ENCODE results near the gene TSPAN15. TPM values are rescaled to one million over a fixed set of nuclear protein-coding genes. Genes with fewer than 3 reads are reported as not detected.

Gene TSPAN15
- total and polyA plus RNA-seq, 2 of the 4 experiments (the other 2 are of a cell fraction), result 0.48 TPM; not detected in 1

DNA sequence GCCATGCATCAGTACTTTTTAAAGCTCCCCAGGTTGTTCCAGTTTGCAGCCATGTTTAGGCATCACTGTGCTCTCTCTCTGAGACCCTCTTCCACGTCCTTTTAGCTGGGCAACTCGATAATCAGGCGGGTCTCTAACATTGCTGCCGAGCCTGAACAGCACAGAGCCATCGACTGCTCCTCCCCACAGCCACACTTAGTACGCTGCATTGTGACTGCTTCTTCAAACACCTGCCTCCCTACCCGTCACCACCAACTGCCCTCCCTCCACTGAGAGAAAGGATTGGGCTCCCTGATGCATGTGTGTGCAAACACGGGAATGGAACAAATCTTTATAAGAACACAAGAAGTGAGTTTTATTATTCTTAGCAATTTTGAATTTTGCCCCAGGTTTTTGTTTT, 23.1 kb upstream of the TSPAN15 start:
- H3K14ac ChIP-seq (replicated peaks; ENCODE audit: low read depth, low read length), result no peak overlapping the region
- no peak overlapping the region for H2BK120ac ChIP-seq (ENCODE audit: low read depth, low read length)
- H3K9ac ChIP-seq (ENCODE audit: low read depth, low read length), result no peak overlapping the region
- in situ Hi-C loops (cut with MboI; ENCODE audit: low sequenced_read_pairs), result loop anchor here (5.0 to 10.0 kb wide), 2 partner anchors 74 to 207 kb away; partner anchors contain the start of gene FAM241B
- no peak overlapping the region for H2BK5ac ChIP-seq (ENCODE audit: low read depth, low read length, poor library complexity, severe bottlenecking)
- no peak overlapping the region for H3K56ac ChIP-seq (ENCODE audit: extremely low read depth, insufficient read depth, low read length)
- POLR2A ChIA-PET (ENCODE audit: unreplicated experiment), result no interaction called here
- H4K91ac ChIP-seq (ENCODE audit: insufficient read depth, low read depth, low read length), result no peak overlapping the region
- no peaks in the 10 kb centered on the region for H3K9me3 ChIP-seq (ENCODE audit: control insufficient read depth, insufficient read depth, low read length)
- H3K27me3 ChIP-seq (ENCODE audit: control insufficient read depth, insufficient read depth, low read length), result peaks cover 27% of the 10 kb centered on the region
- no peak overlapping the region for H3K23ac ChIP-seq (ENCODE audit: low read depth, low read length)
- H3K27ac ChIP-seq (ENCODE audit: insufficient read depth, low read length), result no peak overlapping the region
- no peaks in the 10 kb centered on the region for H3K9me1 ChIP-seq (ENCODE audit: insufficient read depth, low read length)
- H3K4ac ChIP-seq (ENCODE audit: low read depth, low read length), result no peak overlapping the region
- no peak overlapping the region for H3K4me3 ChIP-seq (ENCODE audit: insufficient read depth, low read depth, low read length)
- H2BK15ac ChIP-seq (ENCODE audit: low read depth, low read length), result no peak overlapping the region
- no peak overlapping the region for H3K4me2 ChIP-seq (ENCODE audit: low read depth, low read length)
- CTCF ChIA-PET, result interaction anchor here (0.7 to 1.3 kb wide), 2 partner anchors 21 to 23 kb away, joined by 4 to 6 read pairs; no protein-coding TSS in a partner anchor
- H3K4me1 ChIP-seq (ENCODE audit: control insufficient read depth, insufficient read depth, low read length), result no peaks in the 10 kb centered on the region
- no peak for ATAC-seq (ENCODE audit: low read depth)
- no peak for TF ChIP-seq CHD1 (IDR thresholded peaks at IDR 0.05; ENCODE audit: low read depth, low read length)
- no peak for TF ChIP-seq MXI1 (IDR thresholded peaks at IDR 0.05; ENCODE audit: borderline replicate concordance, low read depth, low read length)
- no peak for TF ChIP-seq MAFK (IDR thresholded peaks at IDR 0.05; ENCODE audit: low read depth, low read length)
- no peak for TF ChIP-seq POLR2A (IDR thresholded peaks at IDR 0.05; ENCODE audit: low read depth, low read length)
- TF ChIP-seq BHLHE40 (IDR thresholded peaks at IDR 0.05; ENCODE audit: low read depth, low read length), result no peak
- TF ChIP-seq NFE2L2 (IDR thresholded peaks at IDR 0.05; ENCODE audit: low read depth, low read length), result no peak
- no peak for TF ChIP-seq RFX5 (IDR thresholded peaks at IDR 0.05; ENCODE audit: low read depth, low read length)
- TF ChIP-seq RCOR1 (IDR thresholded peaks at IDR 0.05; ENCODE audit: insufficient replicate concordance, low read length), result no peak
- TF ChIP-seq MAZ (IDR thresholded peaks at IDR 0.05; ENCODE audit: borderline replicate concordance, low read depth, low read length), result no peak
- TF ChIP-seq, protein P1, sequence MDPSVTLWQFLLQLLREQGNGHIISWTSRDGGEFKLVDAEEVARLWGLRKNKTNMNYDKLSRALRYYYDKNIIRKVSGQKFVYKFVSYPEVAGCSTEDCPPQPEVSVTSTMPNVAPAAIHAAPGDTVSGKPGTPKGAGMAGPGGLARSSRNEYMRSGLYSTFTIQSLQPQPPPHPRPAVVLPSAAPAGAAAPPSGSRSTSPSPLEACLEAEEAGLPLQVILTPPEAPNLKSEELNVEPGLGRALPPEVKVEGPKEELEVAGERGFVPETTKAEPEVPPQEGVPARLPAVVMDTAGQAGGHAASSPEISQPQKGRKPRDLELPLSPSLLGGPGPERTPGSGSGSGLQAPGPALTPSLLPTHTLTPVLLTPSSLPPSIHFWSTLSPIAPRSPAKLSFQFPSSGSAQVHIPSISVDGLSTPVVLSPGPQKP (IDR thresholded peaks at IDR 0.05; ENCODE audit: borderline replicate concordance, low read depth, low read length), result no peak
- no peak for TF ChIP-seq SMC3 (IDR thresholded peaks at IDR 0.05; ENCODE audit: low read depth, low read length)
- TF ChIP-seq RAD21 (IDR thresholded peaks at IDR 0.05; ENCODE audit: low read length), result no peak
- TF ChIP-seq FOS (IDR thresholded peaks at IDR 0.05; ENCODE audit: low read depth, low read length), result no peak
- no peak for TF ChIP-seq CEBPB (IDR thresholded peaks at IDR 0.05; ENCODE audit: low read depth, low read length)
- TF ChIP-seq CTCF (conservative IDR thresholded peaks at IDR 0.05; ENCODE audit: low read depth, low read length), result no peak
- no peak for TF ChIP-seq USF2 (IDR thresholded peaks at IDR 0.05; ENCODE audit: low read depth, low read length)
- intact Hi-C loops (cut with micrococcal nuclease), result loop anchor here (5.0 kb wide), 1 partner anchor 209 kb away; no protein-coding TSS in a partner anchor
- no TSS peak for BruUV-seq (replicated peaks)
- no peak for DNase-seq
- peak overlapping the region; percentile 49 for H2AFZ ChIP-seq (replicated peaks; ENCODE audit: low read length, poor library complexity)
- dilution Hi-C loops (cut with HindIII; ENCODE audit: low sequenced_read_pairs, unreplicated experiment), result no loop called here
- H4K5ac ChIP-seq (ENCODE audit: low read depth, low read length), result no peak overlapping the region
- H4K20me1 ChIP-seq (ENCODE audit: insufficient read depth, low read length), result 0 out of 2 replicates have a peak, but pooled peaks cover 4% of the 10 kb centered on the region
- H3K18ac ChIP-seq (ENCODE audit: low read depth, low read length), result no peak overlapping the region
- H4K8ac ChIP-seq (ENCODE audit: low read depth in 2 of 2, low read length in 2 of 2), result no peak overlapping the region
- H2AK5ac ChIP-seq (ENCODE audit: low read depth, low read length), result no peak overlapping the region
- no peaks in the 10 kb centered on the region for H3K36me3 ChIP-seq (ENCODE audit: control insufficient read depth, insufficient read depth, low read length)
- no peak overlapping the region for H2BK20ac ChIP-seq (ENCODE audit: low read depth, low read length)
- WGBS, 2 experiments (ENCODE audit: extremely low coverage in 2 of 2, insufficient read length in 1 of 2), result 80% methylated on average over 1 of the region's 8 CpGs; no CpG with 5 or more reads in 1 of the 2 experiments
- no peak overlapping the region for H2AK9ac ChIP-seq (replicated peaks; ENCODE audit: low read depth, low read length, poor library complexity)
- no peaks in the 10 kb centered on the region for H3K79me1 ChIP-seq (ENCODE audit: low read depth in 1 of 2, low read length in 2 of 2)
